ENCODE measurements around the gene PTPRM. TPM values are rescaled to one million over a fixed set of nuclear protein-coding genes. Genes with fewer than 3 reads are reported as not detected.

Gene PTPRM
- total and polyA plus RNA-seq, 2 of the 8 experiments (the other 6 are each of a cell fraction or from before 2014, with no cell fraction given) = 4.1 to 7.0 TPM

DNA sequence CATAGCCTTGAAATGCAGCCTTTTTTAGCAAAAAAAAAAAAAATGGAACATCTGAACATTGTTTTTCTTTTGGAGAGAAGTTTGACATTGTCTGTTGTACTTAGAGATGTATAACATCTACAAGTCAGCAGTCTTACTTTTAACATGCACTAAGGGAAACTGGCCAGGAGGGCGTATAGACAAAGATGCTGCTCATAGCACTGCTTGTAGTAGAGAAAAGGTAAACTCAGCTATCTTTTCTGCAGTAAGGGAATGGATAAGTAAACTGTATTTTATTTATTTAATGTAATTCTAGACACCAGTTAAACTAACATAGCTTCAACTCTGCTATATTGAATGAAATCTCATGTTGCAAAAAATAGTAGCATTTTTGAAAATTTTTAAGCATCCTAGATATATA is 489.6 kb downstream of the PTPRM start:
- Histone ChIP-seq H3K56ac (replicated peaks; ENCODE audit: insufficient read length, low read depth, low read length) (no peak overlapping the region), H3K9me3 (ENCODE audit: insufficient read depth in 2 of 2, low read depth in 1 of 2, low read length in 1 of 2) (no peaks in the 10 kb centered on the region), H3K23ac (ENCODE audit: insufficient read length) (no peak overlapping the region), H2AFZ (ENCODE audit: low read length) (no peak overlapping the region), H3K36me3 (ENCODE audit: control insufficient read depth in 2 of 4, insufficient read depth in 4 of 4, low read length in 3 of 4) (no peaks in the 10 kb centered on the region), H4K91ac (replicated peaks; ENCODE audit: insufficient read length, low read length) (no peak overlapping the region), H3K9ac (replicated peaks in 1 of 4; ENCODE audit: extremely low read depth in 1 of 4, low read depth in 3 of 4, low read length in 3 of 4) (no peak overlapping the region), H4K5ac (ENCODE audit: insufficient read length, low read depth, low read length) (no peak overlapping the region), H3K23me2 (ENCODE audit: low read depth, low read length) (no peaks in the 10 kb centered on the region), H3K4me2 (ENCODE audit: insufficient read depth in 1 of 2, low read depth in 2 of 2, low read length in 2 of 2) (no peak overlapping the region), H4K8ac (ENCODE audit: extremely low read depth, insufficient read depth, low read length) (no peak overlapping the region), H3K4ac (replicated peaks; ENCODE audit: insufficient read length, low read depth, low read length) (no peak overlapping the region), H2BK20ac (ENCODE audit: low read length) (no peak overlapping the region), H3K27ac (ENCODE audit: low read depth, low read length) (no peak overlapping the region), H2BK5ac (ENCODE audit: low read depth, low read length) (no peak overlapping the region), H4K20me1 (replicated peaks in 1 of 2; ENCODE audit: control insufficient read depth in 1 of 2, insufficient read depth in 2 of 2, low read length in 2 of 2) (no peaks in the 10 kb centered on the region), H2BK15ac (ENCODE audit: low read length) (no peak overlapping the region), H3K4me3 (ENCODE audit: extremely low read depth in 1 of 4, insufficient read depth in 2 of 4, low read depth in 3 of 4, low read length in 4 of 4) (no peak overlapping the region), H3K14ac (ENCODE audit: insufficient read length) (no peak overlapping the region), H2BK12ac (ENCODE audit: low read depth, low read length) (no peak overlapping the region), H3K4me1 (replicated peaks in 1 of 4; ENCODE audit: control insufficient read depth in 3 of 4, insufficient read depth in 4 of 4, low read length in 3 of 4) (peaks cover 0 to 3% (median 0%) of the 10 kb centered on the region in 4 experiments; a peak in 1 of 7 replicates), H3K18ac (ENCODE audit: extremely low read depth, low read length) (no peak overlapping the region), H3K79me2 (ENCODE audit: control insufficient read depth in 1 of 2, insufficient read depth in 2 of 2, low read length in 2 of 2) (no peaks in the 10 kb centered on the region), H2AK5ac (ENCODE audit: low read depth, low read length) (no peak overlapping the region), H3K79me1 (ENCODE audit: low read depth, low read length) (no peaks in the 10 kb centered on the region), H2BK120ac (replicated peaks; ENCODE audit: low read depth, low read length) (no peak overlapping the region), H3K27me3 (replicated peaks in 1 of 4; ENCODE audit: control insufficient read depth in 3 of 4, extremely low read depth in 1 of 4, insufficient read depth in 3 of 4, low read length in 3 of 4) (no peaks in the 10 kb centered on the region)
- FAIRE-seq (no peak), DNase-seq (ENCODE audit: low read depth in 1 of 2, low spot score in 2 of 2) (no peak)
- 83% methylated on average over 1 of the region's 1 CpG; no CpG with 5 or more reads in 1 of the 2 experiments for WGBS, 2 experiments (ENCODE audit: extremely low coverage in 1 of 2, insufficient coverage in 1 of 2, insufficient read length in 1 of 2, insufficient replicate concordance in 2 of 2, low coverage in 1 of 2, low lambda C conversion rate in 2 of 2, missing lambda C conversion rate in 1 of 2)
- ChIA-PET CTCF (ENCODE audit: partially characterized antibody) (no interaction called here), POLR2A (ENCODE audit: partially characterized antibody) (no interaction called here)
- no peak for TF ChIP-seq PHF8 (conservative IDR thresholded peaks at IDR 0.05; ENCODE audit: low read depth, low read length)
- TF ChIP-seq CEBPB (IDR thresholded peaks at IDR 0.05; ENCODE audit: low read depth, low read length) = no peak
- no peak for TF ChIP-seq CBX8 (IDR thresholded peaks at IDR 0.05; ENCODE audit: borderline replicate concordance, low read depth, low read length)
- no peak for TF ChIP-seq TBP (IDR thresholded peaks at IDR 0.05; ENCODE audit: low read depth, low read length)
- no peak for TF ChIP-seq KDM1A (IDR thresholded peaks at IDR 0.05; ENCODE audit: borderline replicate concordance, low read length)
- no peak for TF ChIP-seq TAF7 (optimal IDR thresholded peaks at IDR 0.05; ENCODE audit: borderline replicate concordance, low read depth, low read length)
- TF ChIP-seq JUN (IDR thresholded peaks at IDR 0.05; ENCODE audit: low read depth, low read length) = no peak
- TF ChIP-seq SIN3A (conservative IDR thresholded peaks at IDR 0.05 in 1 of 2, IDR thresholded peaks at IDR 0.05 in 1 of 2; ENCODE audit: low read depth in 1 of 2, low read length in 2 of 2) = no peak
- no peak for TF ChIP-seq TCF12 (IDR thresholded peaks at IDR 0.05; ENCODE audit: low read depth, low read length)
- TF ChIP-seq SIX5 (IDR thresholded peaks at IDR 0.05; ENCODE audit: low read depth, low read length) = no peak
- TF ChIP-seq RBBP5 (IDR thresholded peaks at IDR 0.05; ENCODE audit: borderline replicate concordance, low read depth, low read length) = no peak
- no peak for TF ChIP-seq BCL11A (IDR thresholded peaks at IDR 0.05; ENCODE audit: low read depth in 2 of 2, low read length in 2 of 2)
- no peak for TF ChIP-seq RNF2 (IDR thresholded peaks at IDR 0.05; ENCODE audit: borderline replicate concordance, low read depth, low read length, missing control alignments, poor library complexity, severe bottlenecking)
- no peak for TF ChIP-seq SAP30 (IDR thresholded peaks at IDR 0.05; ENCODE audit: insufficient read depth, insufficient replicate concordance, low read length)
- no peak for TF ChIP-seq RFX5 (IDR thresholded peaks at IDR 0.05; ENCODE audit: borderline replicate concordance, low read depth, low read length)
